Stimulated activated CD8-positive, alpha-beta memory T cell treated with anti-CD3 and anti-CD28 coated beads, Interleukin-12 subunit alpha, Interleukin-12 subunit beta, amount 100 ng/mL, for 1 hour (primary cell): Measurements from ENCODE around the gene ACVR1C.
A peak's percentile ranks its signal among the peaks of the same experiment; 100 is the strongest.

ENCODE experiments used
- DNase-seq: peaks from one replicate; pipeline ENCODE4 v3.0.0-alpha.2; 2020; ENCODE audit warnings: low read depth

ACVR1C gene

DNA sequence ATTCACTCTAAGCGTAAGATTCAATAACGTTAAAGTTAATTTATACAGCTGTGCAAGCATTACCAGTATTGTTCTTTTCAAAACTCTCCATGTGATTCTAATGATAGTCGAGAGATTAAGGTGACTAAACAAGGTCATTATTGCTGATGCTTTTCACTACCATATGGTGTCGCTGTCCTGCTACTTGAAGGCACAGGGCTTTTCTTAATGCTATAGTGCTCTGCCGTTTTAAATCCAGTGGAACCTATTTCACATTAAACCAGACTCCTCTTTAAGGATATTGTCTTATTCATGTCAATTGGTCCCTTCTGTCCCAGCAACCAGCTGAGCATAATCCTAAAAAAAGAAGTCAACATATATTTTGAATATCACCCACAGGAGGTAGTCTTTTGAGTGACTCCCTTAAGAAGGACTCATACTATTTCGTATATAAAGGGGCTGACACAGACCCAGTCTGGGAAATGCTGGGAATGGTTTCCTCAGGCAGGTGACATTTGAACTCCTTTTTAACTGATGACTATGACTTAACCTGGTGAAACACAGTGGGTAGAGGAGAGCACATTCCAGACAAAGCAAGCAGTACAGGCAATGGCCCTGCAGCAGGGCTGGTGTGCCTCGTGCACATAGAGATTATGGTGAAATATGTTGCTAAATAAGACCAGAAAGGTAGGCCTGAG is 130.9 kb downstream of the ACVR1C start:
- DNase-seq = no peak

DNA sequence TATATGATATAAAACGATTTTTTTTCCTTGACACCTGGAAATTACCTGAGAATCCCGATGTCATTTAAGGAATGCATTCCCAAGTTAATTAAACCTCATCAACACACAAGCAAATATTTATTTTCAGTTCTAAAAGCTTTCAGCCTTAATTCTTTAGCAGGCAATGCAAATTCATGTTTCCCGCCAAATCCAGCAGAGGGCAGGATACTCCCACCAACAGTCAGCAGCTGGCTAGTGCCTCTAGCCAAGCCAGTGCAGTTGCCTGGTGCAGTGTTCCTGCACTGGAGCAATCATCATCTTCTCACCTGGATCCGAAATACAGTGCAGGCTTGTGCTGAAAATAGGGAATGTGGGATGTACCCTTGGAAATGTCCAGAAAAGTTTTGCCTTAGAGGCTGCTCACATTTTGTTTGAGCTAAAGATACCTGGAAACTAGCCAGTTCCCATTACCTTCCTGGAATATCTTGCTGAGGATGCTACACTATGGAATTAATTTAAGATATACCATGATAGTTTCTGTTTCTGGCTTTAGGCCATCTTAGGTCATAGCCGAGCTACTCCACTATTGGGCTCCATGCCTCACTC is 136.4 kb downstream of the ACVR1C start:
- DNase-seq = peak; percentile 63

DNA sequence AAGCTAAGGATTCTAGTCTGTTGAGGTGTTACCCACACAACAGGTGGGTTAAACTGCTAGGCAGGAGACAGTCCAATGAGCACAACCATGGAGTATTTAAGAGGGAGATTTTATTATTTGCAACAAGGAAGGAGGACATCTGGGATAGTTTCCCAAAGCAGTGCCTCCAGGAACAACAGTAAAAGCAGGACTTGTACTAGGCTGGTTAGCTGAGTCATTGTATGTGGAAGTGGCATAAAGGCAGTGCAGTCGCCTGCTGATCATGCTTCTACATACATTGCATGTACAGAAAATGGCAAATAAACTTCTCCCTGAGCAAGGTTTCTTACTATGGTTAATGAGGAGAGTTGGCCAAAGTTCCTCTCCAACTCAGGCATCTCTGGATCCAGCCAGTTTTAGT is 138.7 kb downstream of the ACVR1C start:
- DNase-seq = no peak

DNA sequence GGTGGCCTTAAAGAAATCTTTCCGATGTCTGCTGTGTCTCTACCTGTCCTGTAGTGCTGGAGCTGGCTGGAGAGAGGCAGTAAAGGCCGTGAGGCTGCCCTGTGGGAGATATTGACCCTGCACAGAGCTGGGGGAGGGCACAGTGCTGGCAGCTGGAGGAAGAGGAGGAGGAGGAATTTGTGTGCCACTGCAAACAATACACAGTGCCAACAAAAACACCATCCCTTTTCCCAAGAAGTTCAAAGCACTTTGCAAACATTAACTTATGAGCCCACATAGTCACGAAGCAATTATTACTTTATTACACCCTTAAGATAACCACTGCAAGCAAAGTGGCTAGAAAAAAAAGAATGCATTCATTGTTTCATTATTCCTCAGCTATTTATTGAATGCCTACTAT is 139.8 kb downstream of the ACVR1C start:
- DNase-seq = no peak

DNA sequence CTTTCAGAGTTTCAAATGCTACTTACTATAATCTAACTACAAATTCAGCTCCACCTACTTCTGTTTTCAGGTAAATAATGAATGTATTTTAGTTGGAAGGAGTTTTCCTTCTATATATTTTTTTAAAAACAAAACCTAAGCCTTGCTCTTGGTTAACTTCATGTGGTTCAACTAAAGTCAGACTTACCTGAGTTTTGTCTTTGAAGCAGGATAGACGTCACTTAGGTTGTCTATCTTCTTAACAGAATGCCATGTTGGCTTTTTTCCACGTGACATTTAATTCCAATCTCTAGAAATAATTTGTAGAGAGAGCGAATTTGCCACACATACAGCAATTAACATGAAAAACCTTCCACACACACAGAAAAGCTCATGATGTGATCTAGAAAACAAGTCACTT is 140.9 kb downstream of the ACVR1C start:
- no peak for DNase-seq

DNA sequence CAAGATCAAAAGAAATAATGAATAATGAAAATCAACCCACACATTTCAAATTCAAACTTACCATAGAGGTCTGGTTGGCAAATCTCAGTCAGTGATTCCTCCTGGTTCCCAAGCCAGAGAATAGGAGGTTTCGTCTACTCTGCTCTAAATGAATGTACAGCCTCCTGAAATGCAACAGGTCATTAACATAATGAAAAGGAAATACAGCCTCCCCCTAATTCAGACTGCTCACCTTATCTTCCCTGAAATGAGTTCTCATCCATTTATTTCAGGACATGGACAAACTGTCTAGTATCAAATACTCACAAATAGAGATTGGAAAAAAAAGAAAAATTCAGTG is 141.4 kb downstream of the ACVR1C start:
- no peak for DNase-seq

DNA sequence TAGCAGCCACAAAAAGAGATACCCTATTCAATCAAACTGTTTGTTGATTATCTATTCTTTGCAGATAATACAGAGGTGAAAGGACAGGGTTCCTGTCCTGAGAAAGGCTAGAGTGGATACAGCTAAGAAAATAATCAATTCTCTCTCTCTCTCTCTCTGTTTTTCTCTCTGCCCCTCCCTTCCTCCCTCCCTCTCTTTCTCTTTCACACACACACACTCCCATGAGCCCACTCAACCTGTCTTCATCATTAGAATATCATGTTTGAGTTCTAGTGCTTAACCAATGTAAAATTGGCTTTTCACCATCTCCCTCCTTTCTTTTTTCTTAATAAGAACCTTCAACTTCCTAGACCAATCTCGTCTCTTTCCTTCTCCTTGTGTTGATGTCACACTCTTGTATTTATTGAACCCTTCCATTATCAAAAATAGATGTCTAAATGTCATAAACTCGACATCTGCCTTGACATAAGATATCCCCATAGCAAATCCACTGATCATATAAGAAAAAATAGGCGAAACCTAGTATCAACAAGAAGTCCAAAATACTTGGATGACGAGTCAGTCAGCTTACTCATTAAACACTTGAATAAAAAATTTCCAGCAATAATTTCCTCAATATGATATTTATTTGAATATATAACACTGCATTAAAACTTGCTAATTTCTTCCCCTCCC is 141.9 kb downstream of the ACVR1C start:
- no peak for DNase-seq

DNA sequence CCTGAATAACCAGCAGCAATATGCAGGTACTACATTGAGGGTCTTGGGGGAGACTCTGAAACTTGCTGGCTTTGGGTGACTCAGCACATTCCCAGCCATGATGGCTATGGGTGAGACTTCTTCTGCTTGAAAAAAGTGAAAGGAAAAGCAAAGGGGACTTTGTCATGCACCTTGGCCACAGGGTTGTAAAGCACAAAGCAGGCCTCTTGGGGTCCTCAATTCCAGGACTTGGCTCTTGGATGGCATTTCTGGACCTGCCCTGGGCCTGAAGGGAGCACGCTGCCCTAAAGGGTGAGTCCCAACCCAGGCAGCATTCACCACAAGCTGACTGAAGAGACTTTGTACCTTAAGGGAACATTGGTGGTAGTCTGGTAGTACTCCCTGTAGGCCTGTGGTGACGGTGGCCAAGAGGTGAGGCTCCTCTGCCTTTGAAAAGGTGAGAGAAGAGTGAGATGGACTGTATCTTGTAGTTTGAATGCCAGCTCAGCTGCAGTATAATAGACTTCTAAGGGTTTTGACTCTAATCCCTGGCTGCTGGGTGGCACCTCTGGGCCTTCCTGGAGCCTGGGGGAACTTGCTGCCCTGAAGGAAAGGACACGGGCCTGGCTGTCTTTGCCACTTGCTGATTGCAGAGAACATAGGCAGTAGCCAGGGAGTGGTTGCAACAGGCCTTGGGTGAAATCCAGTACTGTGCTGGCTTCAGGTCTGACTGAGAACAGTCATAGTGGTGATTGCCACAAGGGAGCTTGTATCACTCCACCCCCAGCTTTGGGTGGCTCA is 148.3 kb downstream of the ACVR1C start:
- DNase-seq = no peak

DNA sequence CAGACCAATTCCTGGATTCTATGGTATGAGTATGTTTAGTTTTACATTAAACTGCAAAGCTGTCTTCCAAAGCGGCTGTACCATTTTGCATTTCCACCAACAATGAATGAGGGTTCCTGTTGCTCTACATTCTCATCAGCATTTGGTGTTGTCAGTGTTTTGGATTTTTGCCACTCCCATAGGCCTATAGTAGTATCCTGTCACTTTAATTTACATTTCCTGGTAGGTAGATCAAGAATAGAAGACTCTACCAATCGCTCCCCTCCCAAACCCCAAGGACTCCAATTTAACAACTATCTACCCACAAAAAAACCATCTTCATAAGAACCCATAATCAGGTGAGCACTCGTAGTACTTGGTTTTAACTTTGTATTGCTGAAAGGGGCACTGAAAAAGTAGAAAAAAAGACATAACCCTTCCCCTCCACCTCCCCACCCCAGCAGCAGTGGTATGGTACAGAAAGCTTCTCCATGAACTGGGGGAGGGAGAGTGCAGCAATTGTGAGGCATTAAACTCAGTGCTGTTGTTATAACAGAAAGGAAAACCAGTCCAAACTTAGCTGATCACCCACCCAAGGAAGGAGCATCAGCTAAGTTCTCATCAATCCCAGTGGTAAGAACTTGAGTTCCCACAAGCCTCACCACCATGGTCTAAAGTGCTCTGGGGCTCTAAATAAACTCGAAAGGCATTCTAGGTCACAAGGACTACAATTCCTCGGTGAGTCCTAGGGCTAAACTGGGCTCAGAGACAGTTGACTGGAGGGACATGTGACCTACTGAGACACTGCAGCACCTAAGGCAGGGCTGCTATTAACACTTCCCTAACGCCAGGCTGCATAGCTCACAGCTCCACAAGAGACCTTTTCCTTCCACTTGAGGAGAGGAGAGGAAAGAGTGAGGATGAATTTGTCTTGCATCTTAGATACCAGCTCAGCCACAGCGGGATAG is 149.3 kb downstream of the ACVR1C start:
- no peak for DNase-seq

DNA sequence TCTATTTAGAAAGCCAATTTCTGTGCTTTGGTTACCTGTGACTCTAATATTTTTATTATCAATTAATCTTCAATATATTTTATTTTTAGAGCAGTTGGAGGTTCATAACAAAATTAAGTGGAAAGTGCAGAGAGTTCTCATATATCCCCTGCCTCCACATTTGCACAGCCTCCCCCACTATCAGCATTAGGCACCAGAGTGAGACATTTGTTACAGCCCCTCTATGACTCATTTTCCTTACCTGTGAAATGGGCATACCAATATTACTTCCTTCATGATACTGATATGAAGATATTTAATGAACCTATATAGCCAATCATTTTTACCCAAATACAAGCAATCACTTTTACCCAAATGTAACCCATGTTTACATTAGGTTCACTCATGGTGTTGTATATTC is 150.7 kb downstream of the ACVR1C start:
- DNase-seq = no peak

DNA sequence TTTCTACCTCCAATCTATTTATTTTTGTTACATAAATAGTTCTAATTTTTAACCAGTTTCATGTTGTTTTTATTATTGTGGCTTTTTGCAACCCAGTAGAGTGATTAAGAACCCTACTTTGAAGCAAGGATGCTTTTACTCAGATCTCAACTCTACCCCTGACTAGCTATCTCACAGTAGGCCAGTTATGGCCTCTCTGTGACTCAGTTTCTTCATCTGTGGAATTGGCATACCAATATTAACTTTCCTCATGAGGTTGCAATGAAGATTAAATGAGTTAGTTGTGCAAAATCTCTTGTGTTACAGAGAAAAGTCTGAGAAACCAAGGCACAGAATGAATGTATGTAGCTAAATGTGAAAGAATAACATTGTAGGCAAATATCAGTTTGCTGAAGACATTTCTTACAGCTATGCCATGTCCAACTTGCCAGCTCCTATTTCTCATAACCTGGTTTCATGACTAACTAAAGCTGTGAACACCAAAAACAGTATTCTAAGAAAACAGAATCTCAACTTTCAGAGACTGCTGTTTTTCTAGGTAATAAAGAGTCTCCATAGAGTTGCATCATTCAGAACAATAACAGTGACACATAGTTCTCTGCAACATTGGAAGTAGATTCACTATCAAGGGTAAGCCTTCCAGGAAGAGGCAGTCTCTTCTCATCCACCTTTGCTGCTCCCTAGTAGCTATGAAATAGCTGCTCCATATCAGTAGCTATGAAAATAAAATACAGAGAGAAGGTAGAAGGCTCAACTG is 151.5 kb downstream of the ACVR1C start:
- no peak for DNase-seq
